ENCODE data around the gene ARHGAP21.

DNA sequence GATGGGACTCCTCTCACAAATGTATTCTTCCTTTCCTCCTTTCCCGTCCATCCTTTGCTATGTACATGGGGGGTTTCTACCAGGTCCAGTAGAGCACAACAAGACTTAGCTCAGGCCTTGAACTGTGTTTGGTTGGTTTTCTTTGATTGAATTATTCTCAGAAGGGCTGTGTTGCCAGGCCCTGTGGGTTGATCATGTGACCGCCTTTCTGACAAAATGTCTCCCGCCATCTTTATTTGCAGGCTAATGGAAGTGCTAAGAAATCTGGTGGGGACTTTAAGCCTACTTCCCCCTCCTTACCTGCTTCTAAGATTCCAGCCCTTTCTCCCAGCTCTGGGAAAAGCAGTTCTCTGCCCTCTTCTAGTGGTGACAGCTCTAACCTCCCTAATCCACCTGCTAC, 178.1 kb downstream of the ARHGAP21 start:
- TF ChIP-seq, protein P1, sequence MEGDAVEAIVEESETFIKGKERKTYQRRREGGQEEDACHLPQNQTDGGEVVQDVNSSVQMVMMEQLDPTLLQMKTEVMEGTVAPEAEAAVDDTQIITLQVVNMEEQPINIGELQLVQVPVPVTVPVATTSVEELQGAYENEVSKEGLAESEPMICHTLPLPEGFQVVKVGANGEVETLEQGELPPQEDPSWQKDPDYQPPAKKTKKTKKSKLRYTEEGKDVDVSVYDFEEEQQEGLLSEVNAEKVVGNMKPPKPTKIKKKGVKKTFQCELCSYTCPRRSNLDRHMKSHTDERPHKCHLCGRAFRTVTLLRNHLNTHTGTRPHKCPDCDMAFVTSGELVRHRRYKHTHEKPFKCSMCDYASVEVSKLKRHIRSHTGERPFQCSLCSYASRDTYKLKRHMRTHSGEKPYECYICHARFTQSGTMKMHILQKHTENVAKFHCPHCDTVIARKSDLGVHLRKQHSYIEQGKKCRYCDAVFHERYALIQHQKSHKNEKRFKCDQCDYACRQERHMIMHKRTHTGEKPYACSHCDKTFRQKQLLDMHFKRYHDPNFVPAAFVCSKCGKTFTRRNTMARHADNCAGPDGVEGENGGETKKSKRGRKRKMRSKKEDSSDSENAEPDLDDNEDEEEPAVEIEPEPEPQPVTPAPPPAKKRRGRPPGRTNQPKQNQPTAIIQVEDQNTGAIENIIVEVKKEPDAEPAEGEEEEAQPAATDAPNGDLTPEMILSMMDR (IDR thresholded peaks at IDR 0.05), result no peak
- TF ChIP-seq EZH2 (IDR thresholded peaks at IDR 0.05; ENCODE audit: borderline replicate concordance, insufficient read depth, low read depth, low read length, poor library complexity, severe bottlenecking), result no peak

All from B cell (primary cell).